ENCODE data around the gene FSTL5.

Gene FSTL5

DNA sequence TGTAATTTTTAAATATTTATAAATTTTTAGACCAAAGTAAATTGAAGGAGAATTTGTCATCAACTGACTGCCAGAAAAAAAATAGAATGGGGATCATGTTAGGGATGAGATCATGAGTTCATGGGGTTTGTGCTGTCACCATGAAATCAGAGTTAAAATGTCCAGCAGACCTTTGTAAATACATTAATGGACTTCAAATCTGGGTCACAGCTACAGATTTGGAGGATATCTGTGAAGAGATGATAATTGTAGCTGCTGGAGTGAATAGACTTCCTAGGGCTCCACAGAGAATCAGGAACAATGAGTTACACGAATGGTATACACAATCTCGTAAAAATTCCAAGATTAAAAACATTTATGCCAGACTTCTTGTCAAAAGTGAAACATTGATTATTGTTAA, 6.6 kb downstream of the FSTL5 start:
- Histone ChIP-seq H3K79me2 (ENCODE audit: insufficient read depth, low read length) (no peaks in the 10 kb centered on the region), H3K27ac (ENCODE audit: low read depth, low read length) (no peak overlapping the region), H3K9me3 (ENCODE audit: insufficient read depth, low read length) (no peaks in the 10 kb centered on the region), H3F3A (ENCODE audit: insufficient read depth) (no peaks in the 10 kb centered on the region), H4K20me1 (ENCODE audit: low read depth, low read length) (no peaks in the 10 kb centered on the region), H3K27me3 (ENCODE audit: low read length) (no peaks in the 10 kb centered on the region), H3K36me3 (ENCODE audit: low read length) (no peaks in the 10 kb centered on the region), H3K9me2 (replicated peaks; ENCODE audit: insufficient read depth, low read length) (no peaks in the 10 kb centered on the region), H3K4me2 (ENCODE audit: low read depth, low read length, poor library complexity, severe bottlenecking) (no peak overlapping the region), H3K4me3 (ENCODE audit: insufficient read depth, low read length, poor library complexity, severe bottlenecking) (no peak overlapping the region), H2AFZ (ENCODE audit: low read depth, low read length, severe bottlenecking) (no peak overlapping the region), H3K9ac (ENCODE audit: low read length) (no peak overlapping the region)
- no peak for TF ChIP-seq EZH2phosphoT487 (conservative IDR thresholded peaks at IDR 0.05; ENCODE audit: low read length)
- TF ChIP-seq, protein P1, sequence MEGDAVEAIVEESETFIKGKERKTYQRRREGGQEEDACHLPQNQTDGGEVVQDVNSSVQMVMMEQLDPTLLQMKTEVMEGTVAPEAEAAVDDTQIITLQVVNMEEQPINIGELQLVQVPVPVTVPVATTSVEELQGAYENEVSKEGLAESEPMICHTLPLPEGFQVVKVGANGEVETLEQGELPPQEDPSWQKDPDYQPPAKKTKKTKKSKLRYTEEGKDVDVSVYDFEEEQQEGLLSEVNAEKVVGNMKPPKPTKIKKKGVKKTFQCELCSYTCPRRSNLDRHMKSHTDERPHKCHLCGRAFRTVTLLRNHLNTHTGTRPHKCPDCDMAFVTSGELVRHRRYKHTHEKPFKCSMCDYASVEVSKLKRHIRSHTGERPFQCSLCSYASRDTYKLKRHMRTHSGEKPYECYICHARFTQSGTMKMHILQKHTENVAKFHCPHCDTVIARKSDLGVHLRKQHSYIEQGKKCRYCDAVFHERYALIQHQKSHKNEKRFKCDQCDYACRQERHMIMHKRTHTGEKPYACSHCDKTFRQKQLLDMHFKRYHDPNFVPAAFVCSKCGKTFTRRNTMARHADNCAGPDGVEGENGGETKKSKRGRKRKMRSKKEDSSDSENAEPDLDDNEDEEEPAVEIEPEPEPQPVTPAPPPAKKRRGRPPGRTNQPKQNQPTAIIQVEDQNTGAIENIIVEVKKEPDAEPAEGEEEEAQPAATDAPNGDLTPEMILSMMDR (IDR thresholded peaks at IDR 0.05; ENCODE audit: insufficient read depth, low read length, poor library complexity, severe bottlenecking) = no peak

DNA sequence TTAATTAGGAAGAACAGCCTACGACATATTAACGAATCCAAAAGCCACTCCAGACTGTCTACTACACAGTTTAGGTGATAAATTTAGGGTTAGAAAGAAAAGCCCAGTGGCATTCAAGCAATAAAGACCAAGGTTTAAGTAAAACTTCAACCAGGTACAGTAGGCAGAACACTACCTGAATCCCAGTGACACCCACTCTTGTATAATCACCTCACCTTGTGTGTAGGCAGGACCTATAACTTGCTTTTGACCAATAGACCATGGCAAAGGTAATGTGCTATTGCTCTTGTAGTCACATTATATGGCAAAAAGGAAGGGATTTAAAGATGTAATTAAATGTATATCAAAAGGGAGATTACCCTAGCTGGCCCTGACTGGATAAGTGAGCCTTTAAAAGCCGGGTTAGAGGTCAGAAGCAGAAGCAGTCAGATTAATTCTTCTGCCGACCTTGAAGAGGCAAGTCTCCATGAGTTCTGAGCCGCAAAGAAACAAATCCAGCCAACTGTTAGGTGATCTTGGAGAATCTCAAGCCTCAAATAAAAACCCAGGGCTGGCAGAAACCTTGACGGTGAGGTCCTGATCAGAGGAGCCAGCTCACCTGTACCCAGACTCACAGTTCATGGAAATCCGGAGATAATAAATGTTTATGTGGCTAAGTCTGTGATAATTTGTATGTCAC, 8.8 kb downstream of the FSTL5 start:
- no peaks in the 10 kb centered on the region for H4K20me1 ChIP-seq (ENCODE audit: low read depth, low read length)
- TF ChIP-seq, protein P1 (IDR thresholded peaks at IDR 0.05; ENCODE audit: insufficient read depth, low read length, poor library complexity, severe bottlenecking) = no peak
- no peak for TF ChIP-seq EZH2phosphoT487 (conservative IDR thresholded peaks at IDR 0.05; ENCODE audit: low read length)
- no peaks in the 10 kb centered on the region for H3K9me2 ChIP-seq (replicated peaks; ENCODE audit: insufficient read depth, low read length)
- H3K27me3 ChIP-seq (ENCODE audit: low read length) = no peaks in the 10 kb centered on the region
- no peak overlapping the region for H3K4me2 ChIP-seq (ENCODE audit: low read depth, low read length, poor library complexity, severe bottlenecking)
- no peaks in the 10 kb centered on the region for H3K9me3 ChIP-seq (ENCODE audit: insufficient read depth, low read length)
- H3K27ac ChIP-seq (ENCODE audit: low read depth, low read length) = no peak overlapping the region
- no peaks in the 10 kb centered on the region for H3K36me3 ChIP-seq (ENCODE audit: low read length)
- H3K4me3 ChIP-seq (ENCODE audit: insufficient read depth, low read length, poor library complexity, severe bottlenecking) = no peak overlapping the region
- H2AFZ ChIP-seq (ENCODE audit: low read depth, low read length, severe bottlenecking) = no peak overlapping the region
- H3F3A ChIP-seq (ENCODE audit: insufficient read depth) = no peaks in the 10 kb centered on the region
- H3K79me2 ChIP-seq (ENCODE audit: insufficient read depth, low read length) = no peaks in the 10 kb centered on the region
- H3K9ac ChIP-seq (ENCODE audit: low read length) = no peak overlapping the region

DNA sequence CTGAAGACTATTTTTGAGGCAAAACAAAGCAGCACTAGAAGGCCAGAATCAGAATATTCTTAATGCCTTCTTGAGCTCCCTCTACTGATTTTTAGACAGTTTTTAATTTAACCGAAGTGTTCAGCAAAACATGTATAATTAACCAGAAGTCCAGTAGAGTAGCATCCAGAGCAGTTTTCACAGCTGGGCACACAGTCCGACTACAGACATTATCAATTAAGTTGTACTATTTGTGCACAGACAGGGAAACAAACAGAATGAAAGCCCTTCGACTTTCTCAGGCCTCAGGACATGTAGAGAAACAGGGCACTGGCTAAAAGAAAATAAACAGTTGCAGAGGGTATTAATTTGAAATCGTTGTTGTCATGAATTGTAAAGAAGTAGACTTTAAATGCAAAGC, 11.9 kb downstream of the FSTL5 start:
- H3K27ac ChIP-seq (ENCODE audit: low read depth, low read length) = no peak overlapping the region

More for the DNA sequence above, 11.9 kb downstream of the FSTL5 start:
- Histone ChIP-seq H3K79me2 (ENCODE audit: insufficient read depth, low read length) (no peaks in the 10 kb centered on the region), H3K9ac (ENCODE audit: low read length) (no peak overlapping the region), H2AFZ (ENCODE audit: low read depth, low read length, severe bottlenecking) (no peak overlapping the region), H3K4me2 (ENCODE audit: low read depth, low read length, poor library complexity, severe bottlenecking) (no peak overlapping the region), H3K9me2 (replicated peaks; ENCODE audit: insufficient read depth, low read length) (no peaks in the 10 kb centered on the region), H3K27me3 (ENCODE audit: low read length) (no peaks in the 10 kb centered on the region), H3K4me3 (ENCODE audit: insufficient read depth, low read length, poor library complexity, severe bottlenecking) (no peak overlapping the region), H3K9me3 (ENCODE audit: insufficient read depth, low read length) (no peaks in the 10 kb centered on the region), H3F3A (ENCODE audit: insufficient read depth) (no peaks in the 10 kb centered on the region), H3K36me3 (ENCODE audit: low read length) (no peaks in the 10 kb centered on the region), H4K20me1 (ENCODE audit: low read depth, low read length) (no peaks in the 10 kb centered on the region)
- TF ChIP-seq, protein P1 (IDR thresholded peaks at IDR 0.05; ENCODE audit: insufficient read depth, low read length, poor library complexity, severe bottlenecking) = no peak
- TF ChIP-seq EZH2phosphoT487 (conservative IDR thresholded peaks at IDR 0.05; ENCODE audit: low read length) = no peak

Measured in SU-DHL-6 (cell line).